Panc1 (cell line): ENCODE measurements around the gene PYGM. TPM values are rescaled to one million over a fixed set of nuclear protein-coding genes. Genes with fewer than 3 reads are reported as not detected.

ENCODE experiments used
- ATAC-seq: fragments of 200-7000 bp; cut with Tn5 transposase; 2 replicates; pipeline ENCODE4 v1.9.1; 2020; ENCODE audit warnings: mild to moderate bottlenecking, moderate library complexity
- BruUV-seq: library from RNA; stranded (reverse); fragments of 400-500 nt; replicated peaks from 2 replicates; lab custom pipeline; 2021; lab: Mats Ljungman, UMichigan
- CTCF ChIA-PET: fragments of 300-600 bp; sonication (Branson Sonifier 250); formaldehyde crosslinking; loops from one replicate; lab custom pipeline; 2022; ENCODE audit warnings: antibody characterized with exemption; lab: Charles Lee
- POLR2A ChIA-PET: fragments of 300-600 bp; sonication (Branson Sonifier 250); formaldehyde crosslinking; loops from one replicate; lab custom pipeline; 2022; ENCODE audit warnings: antibody characterized with exemption; lab: Charles Lee
- DNase-seq: peaks from one replicate; pipeline ENCODE4 v3.0.0-alpha.2; 2010; ENCODE audit warnings: low read depth, low spot score
- H3K27ac ChIP-seq: 2 replicates; pipeline ENCODE4 v1.5.1; 2011; ENCODE audit warnings: mild to moderate bottlenecking, low read length, inconsistent platforms
- H3K27me3 ChIP-seq: fragments of 200-500 bp; sonication (Bioruptor generic); 2 replicates; pipeline ENCODE4 v1.6.0; 2014; ENCODE audit warnings: low read length, inconsistent platforms; ENCODE audit not compliant: control insufficient read depth, insufficient read depth
- H3K36me3 ChIP-seq: fragments of 200-500 bp; sonication (Bioruptor generic); 2 replicates; pipeline ENCODE4 v1.5.1; 2014; ENCODE audit warnings: inconsistent platforms, mild to moderate bottlenecking, low read length, moderate library complexity; ENCODE audit not compliant: control insufficient read depth, insufficient read depth
- H3K4me1 ChIP-seq: 2 replicates; pipeline ENCODE4 v1.5.1; 2011; ENCODE audit warnings: inconsistent platforms, mild to moderate bottlenecking, low read length, moderate library complexity; ENCODE audit not compliant: control insufficient read depth, insufficient read depth
- H3K4me3 ChIP-seq, 2 experiments: 2 replicates each; pipeline ENCODE4 v1.5.1; 2011 to 2012; ENCODE audit warnings: low read depth in 2 of 2, low read length in 2 of 2, mild to moderate bottlenecking in 2 of 2, inconsistent platforms in 1 of 2, moderate library complexity in 1 of 2
- H3K9me3 ChIP-seq: fragments of 200-500 bp; sonication (Bioruptor generic); 2 replicates; pipeline ENCODE4 v1.5.1; 2014; ENCODE audit warnings: low read depth, mild to moderate bottlenecking, inconsistent platforms, low read length, moderate library complexity; ENCODE audit not compliant: control insufficient read depth, insufficient read depth
- CTCF ChIP-seq: fragments of 450-650 bp; IDR thresholded peaks from 2 replicates; pipeline ENCODE4 v1.5.1; 2017; ENCODE audit warnings: mild to moderate bottlenecking
- POLR2AphosphoS5 ChIP-seq: IDR thresholded peaks from 2 replicates; pipeline ENCODE4 v1.6.1; 2012; ENCODE audit warnings: mild to moderate bottlenecking, low read depth, low read length, moderate library complexity
- REST ChIP-seq, 2 experiments: IDR thresholded peaks; 2 replicates each; pipeline ENCODE4 v1.6.1; 2011 to 2012; ENCODE audit warnings: low read depth in 2 of 2, control low read depth in 1 of 2, low read length in 1 of 2, mild to moderate bottlenecking in 1 of 2, moderate library complexity in 1 of 2; ENCODE audit not compliant: insufficient read depth in 1 of 2
- SIN3A ChIP-seq: IDR thresholded peaks from 2 replicates; pipeline ENCODE4 v1.6.1; 2012; ENCODE audit warnings: low read depth, mild to moderate bottlenecking, low read length, moderate library complexity, borderline replicate concordance; ENCODE audit not compliant: insufficient read depth
- TCF7L2 ChIP-seq: IDR thresholded peaks from 2 replicates; pipeline ENCODE4 v1.6.1; 2011; ENCODE audit warnings: mild to moderate bottlenecking, low read depth, low read length, inconsistent platforms
- in situ Hi-C: cut with HindIII; loops from 2 replicates; pipeline ENCODE4 v1.10.0; 2016; ENCODE audit warnings: low sequenced_read_pairs, low pct_unique_long_range_greater_than_20kb
- intact Hi-C: fragments of 100-400 bp; cut with micrococcal nuclease; formaldehyde crosslinking; loops from one replicate; pipeline ENCODE4 v1.10.0; 2022; ENCODE audit not compliant: unreplicated experiment
- total RNA-seq: library from RNA; stranded (reverse); gene quantifications from one replicate; pipeline ENCODE4 v1.2.1, GENCODE V29; 2021; ENCODE audit not compliant: unreplicated experiment

Gene PYGM
- total RNA-seq, 1 experiment from 2014 or later: 0.39 TPM

GRCh38 chr11:64721359-64721699, 38.4 kb downstream of the PYGM start:
- ChIA-PET CTCF (no interaction called here), POLR2A (no interaction called here)
- Histone ChIP-seq H3K4me1 (peaks cover 5% of the 10 kb centered on the region), H3K27ac (no peak overlapping the region), H3K9me3 (no peaks in the 10 kb centered on the region), H3K36me3 (no peaks in the 10 kb centered on the region), H3K27me3 (peaks cover 2% of the 10 kb centered on the region; the same call in 1 of the 2 replicates), H3K4me3 (no peak overlapping the region)
- intact Hi-C loops: no loop called here
- ATAC-seq: no peak
- no TSS peak for BruUV-seq
- TF ChIP-seq CTCF (no peak), REST (IDR thresholded peaks at IDR 0.05; ENCODE audit: insufficient read depth in 1 of 2, low read depth in 2 of 2, low read length in 1 of 2) (no peak), TCF7L2 (no peak), POLR2AphosphoS5 (no peak), SIN3A (no peak)
- in situ Hi-C loops: no loop called here
- no peak for DNase-seq

- DNase-seq (no peak), ATAC-seq (no peak)
- no peak overlapping the region for H3K27ac ChIP-seq
- TF ChIP-seq TCF7L2: no peak
- no peak for TF ChIP-seq SIN3A
- no peak for TF ChIP-seq REST (IDR thresholded peaks at IDR 0.05; ENCODE audit: insufficient read depth in 1 of 2, low read depth in 2 of 2, low read length in 1 of 2)
- no peak for TF ChIP-seq POLR2AphosphoS5
- no peak for TF ChIP-seq CTCF
- in situ Hi-C loops: no loop called here
- H3K4me1 ChIP-seq: peaks cover 5% of the 10 kb centered on the region
- H3K27me3 ChIP-seq: peaks cover 2% of the 10 kb centered on the region; the same call in 1 of the 2 replicates
- H3K36me3 ChIP-seq: no peaks in the 10 kb centered on the region
- BruUV-seq: no TSS peak
- no peaks in the 10 kb centered on the region for H3K9me3 ChIP-seq
- POLR2A ChIA-PET: no interaction called here
- intact Hi-C loops: no loop called here
- H3K4me3 ChIP-seq: no peak overlapping the region
- CTCF ChIA-PET: no interaction called here
Measured at GRCh38 chr11:64720640-64721358, 39.0 kb downstream of the PYGM start.
